Stomach smooth muscle (tissue), 2 donors: ENCODE measurements around the gene CLK1.
A peak's percentile ranks its signal among the peaks of the same experiment; 100 is the strongest.

Source experiments
- H3K27ac ChIP-seq: one replicate; pipeline ENCODE4 v1.7.0; 2013; ENCODE audit warnings: mild to moderate bottlenecking, low read length, inconsistent platforms
- H3K27me3 ChIP-seq, 2 donors: one replicate each; pipeline ENCODE4 v1.7.0; 2013; ENCODE audit warnings: low read length in 2 of 2; ENCODE audit not compliant: insufficient read depth in 2 of 2, control insufficient read depth in 1 of 2
- H3K36me3 ChIP-seq, 2 donors: one replicate each; pipeline ENCODE4 v1.7.0; 2013; ENCODE audit warnings: low read length in 2 of 2; ENCODE audit not compliant: control insufficient read depth in 2 of 2, insufficient read depth in 2 of 2
- H3K4me1 ChIP-seq: one replicate; pipeline ENCODE4 v1.7.0; 2013; ENCODE audit warnings: low read length; ENCODE audit not compliant: control insufficient read depth, insufficient read depth
- H3K4me3 ChIP-seq, 2 donors: one replicate each; pipeline ENCODE4 v1.7.0; 2013; ENCODE audit warnings: low read length in 2 of 2
- H3K9ac ChIP-seq, 2 donors: one replicate each; pipeline ENCODE4 v1.7.0; 2013; ENCODE audit warnings: low read length in 2 of 2, mild to moderate bottlenecking in 1 of 2
- H3K9me3 ChIP-seq, 2 donors: one replicate each; pipeline ENCODE4 v1.7.0; 2013; ENCODE audit warnings: low read length in 2 of 2; ENCODE audit not compliant: control insufficient read depth in 2 of 2
- donor health status: healthy.
- donor health status: Pancreatic carcinoma.

Gene CLK1

GRCh38 chr2:200877443-200877842 is 13.0 kb upstream of the CLK1 start:
- no peaks in the 10 kb centered on the region for H3K27me3 ChIP-seq
- no peak overlapping the region for H3K4me3 ChIP-seq
- H3K4me1 ChIP-seq = no peaks in the 10 kb centered on the region
- peaks cover 14 to 32% of the 10 kb centered on the region in 2 donors for H3K36me3 ChIP-seq
- H3K27ac ChIP-seq = no peak overlapping the region
- H3K9ac ChIP-seq = no peak overlapping the region
- no peaks in the 10 kb centered on the region for H3K9me3 ChIP-seq

GRCh38 chr2:200873560-200873959 is 9.1 kb upstream of the CLK1 start:
- Histone ChIP-seq H3K36me3 (peaks cover 3 to 18% of the 10 kb centered on the region in 2 donors), H3K9ac (no peak overlapping the region), H3K9me3 (no peaks in the 10 kb centered on the region), H3K27ac (no peak overlapping the region), H3K27me3 (no peaks in the 10 kb centered on the region), H3K4me1 (no peaks in the 10 kb centered on the region), H3K4me3 (no peak overlapping the region)

GRCh38 chr2:200871151-200871550 is 6.7 kb upstream of the CLK1 start:
- Histone ChIP-seq H3K36me3 (peaks cover 3 to 10% of the 10 kb centered on the region in 2 donors), H3K27ac (no peak overlapping the region), H3K27me3 (no peaks in the 10 kb centered on the region), H3K9me3 (no peaks in the 10 kb centered on the region), H3K9ac (no peak overlapping the region), H3K4me1 (peaks cover 3% of the 10 kb centered on the region), H3K4me3 (no peak overlapping the region)

DNA sequence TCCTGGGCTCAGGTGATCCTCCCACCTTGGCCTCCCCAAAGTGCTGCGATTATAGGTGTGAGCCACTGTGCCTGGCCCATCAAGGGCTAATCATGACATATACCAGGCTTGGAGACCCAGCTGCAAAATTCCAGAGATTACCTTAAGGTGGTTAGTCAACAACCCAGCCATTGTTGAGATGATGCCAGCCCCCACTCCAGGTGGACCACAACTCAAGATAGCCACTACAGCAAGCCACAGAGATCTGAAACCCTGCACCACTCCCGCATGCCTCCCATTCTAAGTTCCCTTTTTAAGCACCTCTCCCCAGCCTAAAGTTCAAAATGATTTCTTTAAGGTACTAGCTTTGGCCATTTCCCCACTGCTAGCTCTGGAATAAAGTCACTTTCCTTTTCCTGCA is 4.6 kb upstream of the CLK1 start:
- H3K4me3 ChIP-seq = no peak overlapping the region
- no peak overlapping the region for H3K27ac ChIP-seq
- no peak overlapping the region for H3K9ac ChIP-seq
- H3K4me1 ChIP-seq = peaks cover 6% of the 10 kb centered on the region
- H3K36me3 ChIP-seq = peaks cover 2 to 3% of the 10 kb centered on the region in 2 donors
- no peaks in the 10 kb centered on the region for H3K27me3 ChIP-seq
- no peaks in the 10 kb centered on the region for H3K9me3 ChIP-seq

- Histone ChIP-seq H3K27ac (peak overlapping the region; percentile 100), H3K36me3 (peaks cover 0 to 8% of the 10 kb centered on the region in 2 donors), H3K4me1 (peaks cover 13% of the 10 kb centered on the region), H3K4me3 (peak overlapping the region; percentile 97 to 99), H3K9me3 (no peaks in the 10 kb centered on the region), H3K9ac (peak overlapping the region; percentile 100), H3K27me3 (no peaks in the 10 kb centered on the region)
Measured at GRCh38 chr2:200863782-200864175, 679 bp downstream of the CLK1 start.

DNA sequence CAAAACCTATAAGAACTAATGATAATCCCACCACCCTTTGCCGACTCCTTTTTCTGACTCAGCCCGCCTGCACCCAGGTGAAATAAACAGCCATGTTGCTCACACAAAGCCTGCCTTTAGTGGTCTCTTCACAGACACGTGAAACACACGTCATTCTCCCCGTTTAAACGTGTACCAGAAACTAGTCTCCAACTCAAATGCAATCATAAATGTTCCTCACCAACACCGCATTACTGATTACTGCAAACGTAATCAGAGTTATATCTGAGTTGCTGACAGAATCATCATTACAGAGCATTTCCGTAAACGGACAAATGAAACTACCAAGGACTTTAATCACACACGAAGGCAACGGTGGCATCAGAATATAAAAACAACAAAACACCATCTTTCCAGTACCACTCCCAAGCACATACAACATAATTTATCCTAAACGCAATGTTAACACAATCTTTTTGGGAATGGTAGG is 1.9 kb downstream of the CLK1 start:
- Histone ChIP-seq H3K4me1 (peaks cover 13% of the 10 kb centered on the region), H3K27me3 (no peaks in the 10 kb centered on the region), H3K9ac (peak overlapping the region; percentile 100), H3K4me3 (peak overlapping the region; percentile 97 to 99), H3K27ac (peak overlapping the region; percentile 100), H3K36me3 (peaks cover 11 to 20% of the 10 kb centered on the region in 2 donors), H3K9me3 (no peaks in the 10 kb centered on the region)

DNA sequence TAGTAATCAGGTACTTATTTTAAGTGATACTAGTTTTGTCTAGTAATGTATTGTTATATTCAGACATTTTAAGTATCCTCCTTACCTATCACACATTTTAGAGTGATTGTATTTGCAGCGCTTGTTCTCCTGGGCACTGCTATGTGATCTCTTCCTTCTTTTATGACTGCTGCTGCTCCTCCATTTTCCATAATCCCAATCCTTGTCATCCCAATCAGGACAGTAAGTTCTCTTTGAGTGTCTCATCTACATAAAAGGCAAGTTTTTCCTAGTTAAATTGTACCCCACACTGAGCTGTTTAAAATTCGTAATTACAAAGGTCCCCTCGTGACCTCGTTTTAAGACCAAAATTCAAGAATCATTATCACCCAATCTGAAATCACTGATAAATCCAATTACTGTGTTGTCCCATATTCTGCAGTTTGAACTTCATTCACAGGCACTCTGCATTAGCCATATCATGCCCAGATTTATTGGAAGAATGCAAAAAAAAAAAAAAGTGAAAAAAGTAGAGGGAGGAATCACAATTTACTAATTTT is 2.8 kb downstream of the CLK1 start:
- H3K36me3 ChIP-seq = peaks cover 18 to 29% of the 10 kb centered on the region in 2 donors

GRCh38 chr2:200860092-200860795 is 4.2 kb downstream of the CLK1 start:
- peaks cover 9% of the 10 kb centered on the region for H3K4me1 ChIP-seq

More for the DNA sequence above, 2.8 kb downstream of the CLK1 start:
- Histone ChIP-seq H3K9me3 (no peaks in the 10 kb centered on the region), H3K9ac (peak overlapping the region; percentile 37 to 100), H3K4me1 (peaks cover 9% of the 10 kb centered on the region), H3K4me3 (peak overlapping the region; percentile 97 to 99), H3K27me3 (no peaks in the 10 kb centered on the region), H3K27ac (no peak overlapping the region)

DNA sequence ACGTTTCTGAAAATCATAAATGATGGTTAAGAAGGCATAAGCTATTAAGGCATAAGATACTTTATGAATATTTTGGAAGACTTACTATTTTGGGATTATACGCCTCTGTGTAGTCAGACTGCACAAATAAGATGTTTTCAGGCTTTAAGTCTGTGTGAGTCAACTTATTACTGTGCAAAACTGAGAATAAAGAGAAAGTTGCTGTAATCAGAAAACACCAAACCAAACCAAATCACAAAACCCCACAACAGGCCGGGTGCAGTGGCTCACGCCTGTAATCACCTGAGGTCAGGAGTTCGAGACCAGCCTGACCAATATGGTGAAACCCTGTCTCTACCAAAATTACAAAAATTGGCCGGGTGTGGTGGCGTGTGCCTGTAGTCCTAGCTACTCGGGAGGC is 7.7 kb downstream of the CLK1 start:
- no peaks in the 10 kb centered on the region for H3K9me3 ChIP-seq
- no peak overlapping the region for H3K9ac ChIP-seq
- H3K27me3 ChIP-seq = no peaks in the 10 kb centered on the region
- H3K36me3 ChIP-seq = peaks cover 57 to 66% of the 10 kb centered on the region in 2 donors
- H3K4me1 ChIP-seq = peaks cover 7% of the 10 kb centered on the region
- no peak overlapping the region for H3K4me3 ChIP-seq
- no peak overlapping the region for H3K27ac ChIP-seq

More at GRCh38 chr2:200860092-200860795, 4.2 kb downstream of the CLK1 start:
- H3K9me3 ChIP-seq = no peaks in the 10 kb centered on the region
- no peak overlapping the region for H3K27ac ChIP-seq
- H3K36me3 ChIP-seq = peaks cover 26 to 36% of the 10 kb centered on the region in 2 donors
- H3K9ac ChIP-seq = no peak overlapping the region
- no peaks in the 10 kb centered on the region for H3K27me3 ChIP-seq
- H3K4me3 ChIP-seq = peak overlapping the region; percentile 50 to 64

- Histone ChIP-seq H3K36me3 (peaks cover 55 to 58% of the 10 kb centered on the region in 2 donors), H3K9me3 (no peaks in the 10 kb centered on the region), H3K9ac (no peak overlapping the region), H3K27me3 (no peaks in the 10 kb centered on the region), H3K4me1 (no peaks in the 10 kb centered on the region), H3K27ac (no peak overlapping the region), H3K4me3 (no peak overlapping the region)
Measured at GRCh38 chr2:200852605-200853004, 11.9 kb downstream of the CLK1 start.
